GM18498 (cell line): ENCODE results near the gene CORO1C.

Experiments used
- ATAC-seq: cut with Tn5 transposase; IDR thresholded peaks from one replicate; pipeline ENCODE4 v1.9.1; 2021; ENCODE audit warnings: mild to moderate bottlenecking, moderate library complexity; ENCODE audit not compliant: unreplicated experiment

CORO1C gene

GRCh38 chr12:108605690-108606406 is 125.5 kb downstream of the CORO1C start:
- ATAC-seq, result no peak

GRCh38 chr12:108605000-108605689 is 126.2 kb downstream of the CORO1C start:
- no peak for ATAC-seq

- ATAC-seq, result no peak
These were observed 126.9 kb downstream of the CORO1C start for GRCh38 chr12:108604208-108604941.

GRCh38 chr12:108603743-108604142 is 127.6 kb downstream of the CORO1C start:
- ATAC-seq, result no peak

GRCh38 chr12:108602976-108603704 is 128.2 kb downstream of the CORO1C start:
- ATAC-seq, result no peak

- ATAC-seq, result no peak
These were observed 129.1 kb downstream of the CORO1C start for GRCh38 chr12:108602209-108602705.

- no peak for ATAC-seq
These were observed 130.7 kb downstream of the CORO1C start for GRCh38 chr12:108600702-108601007.

GRCh38 chr12:108599948-108600701 is 131.2 kb downstream of the CORO1C start:
- ATAC-seq, result no peak

GRCh38 chr12:108599541-108599940 is 131.8 kb downstream of the CORO1C start:
- no peak for ATAC-seq

GRCh38 chr12:108598553-108599250 is 132.6 kb downstream of the CORO1C start:
- no peak for ATAC-seq

GRCh38 chr12:108597559-108598471 is 133.5 kb downstream of the CORO1C start, which contains the start of gene TMEM119:
TSS of gene TMEM119 (minus strand) at chr12:108598084. CDS start at chr12:108592383, 5,701 bp downstream.
- no peak for ATAC-seq

- ATAC-seq, result no peak
These were observed 134.3 kb downstream of the CORO1C start for GRCh38 chr12:108596854-108597558.

- ATAC-seq, result no peak
These were observed 135.3 kb downstream of the CORO1C start for GRCh38 chr12:108595711-108596647.
